GDM1 (cell line): Measurements from ENCODE around the gene MRPL2.
A peak's percentile ranks its signal among the peaks of the same experiment; 100 is the strongest.
"Not testable (repeated sequence)": the region's sequence is repeated elsewhere in the genome, so short reads cannot be mapped to it uniquely, and the experiment has no call there.

Source experiments
- DNase-seq: peaks from one replicate; lab custom pipeline; 2025; lab: John Stamatoyannopoulos, UW

MRPL2 gene

GRCh38 chr6:43082806-43083655, 23.8 kb upstream of the MRPL2 start:
- DNase-seq = no peak

GRCh38 chr6:43081922-43082321, 22.7 kb upstream of the MRPL2 start:
- not testable (repeated sequence) for DNase-seq

GRCh38 chr6:43081043-43081442, 21.8 kb upstream of the MRPL2 start:
- no peak for DNase-seq

- no peak for DNase-seq
These were observed 19.5 kb upstream of the MRPL2 start for GRCh38 chr6:43078691-43079090.

GRCh38 chr6:43077981-43078511, 18.8 kb upstream of the MRPL2 start:
- no peak for DNase-seq

GRCh38 chr6:43077333-43077809, 18.1 kb upstream of the MRPL2 start:
- no peak for DNase-seq

GRCh38 chr6:43076464-43077332, 17.5 kb upstream of the MRPL2 start:
- DNase-seq = no peak

GRCh38 chr6:43075670-43076463, 16.6 kb upstream of the MRPL2 start, which contains the start of gene PTK7:
Gene PTK7, plus strand, starts transcription at chr6:43076314. Its CDS starts 175 bp downstream, at chr6:43076489.
- peak; percentile 79 for DNase-seq

GRCh38 chr6:43074847-43075669, 15.8 kb upstream of the MRPL2 start:
- no peak for DNase-seq

- peak; percentile 26 for DNase-seq
These were observed 10.9 kb upstream of the MRPL2 start for GRCh38 chr6:43070028-43070632.

- DNase-seq = no peak
These were observed 3.6 kb upstream of the MRPL2 start for GRCh38 chr6:43062818-43063217.

GRCh38 chr6:43061861-43062260, 2.6 kb upstream of the MRPL2 start:
- no peak for DNase-seq

- no peak for DNase-seq
These were observed 1.8 kb upstream of the MRPL2 start for GRCh38 chr6:43060755-43061633.

GRCh38 chr6:43060034-43060754, 960 bp upstream of the MRPL2 start:
- no peak for DNase-seq

GRCh38 chr6:43058531-43058930, 703 bp downstream of the MRPL2 start:
- no peak for DNase-seq

GRCh38 chr6:43055966-43056365, 3.3 kb downstream of the MRPL2 start:
- no peak for DNase-seq

- no peak for DNase-seq
These were observed 4.9 kb downstream of the MRPL2 start for GRCh38 chr6:43054206-43054943.
